GM19467 (cell line): Measurements from ENCODE around the gene BCL2L1.
"Not testable (repeated sequence)": the region's sequence is repeated elsewhere in the genome, so short reads cannot be mapped to it uniquely, and the experiment has no call there.

ENCODE experiments used
- ATAC-seq: cut with Tn5 transposase; IDR thresholded peaks from one replicate; pipeline ENCODE4 v1.9.1; 2021; ENCODE audit warnings: mild to moderate bottlenecking, moderate library complexity; ENCODE audit not compliant: unreplicated experiment

The BCL2L1 gene

GRCh38 chr20:31677553-31678260 lies 45.0 kb downstream of the BCL2L1 start:
- ATAC-seq = no peak

DNA sequence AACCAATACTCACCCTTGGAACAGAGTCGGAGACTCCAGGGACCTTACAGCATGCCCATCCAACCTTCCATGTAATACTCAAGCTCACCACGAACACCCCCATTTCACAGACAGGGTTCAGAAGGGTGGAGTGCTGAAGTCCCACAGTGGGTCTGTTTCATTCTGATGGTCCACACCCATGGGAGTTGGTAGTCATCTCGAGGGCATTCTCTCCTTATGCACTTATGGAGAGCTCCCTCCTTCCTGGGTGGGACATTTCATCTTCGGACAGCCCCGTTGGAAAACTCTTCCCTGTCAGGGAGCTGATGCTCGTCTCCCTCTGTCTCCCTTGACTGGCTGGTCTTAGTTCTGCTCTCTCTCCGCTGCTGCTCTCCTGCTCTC lies 46.1 kb downstream of the BCL2L1 start:
- ATAC-seq = no peak

DNA sequence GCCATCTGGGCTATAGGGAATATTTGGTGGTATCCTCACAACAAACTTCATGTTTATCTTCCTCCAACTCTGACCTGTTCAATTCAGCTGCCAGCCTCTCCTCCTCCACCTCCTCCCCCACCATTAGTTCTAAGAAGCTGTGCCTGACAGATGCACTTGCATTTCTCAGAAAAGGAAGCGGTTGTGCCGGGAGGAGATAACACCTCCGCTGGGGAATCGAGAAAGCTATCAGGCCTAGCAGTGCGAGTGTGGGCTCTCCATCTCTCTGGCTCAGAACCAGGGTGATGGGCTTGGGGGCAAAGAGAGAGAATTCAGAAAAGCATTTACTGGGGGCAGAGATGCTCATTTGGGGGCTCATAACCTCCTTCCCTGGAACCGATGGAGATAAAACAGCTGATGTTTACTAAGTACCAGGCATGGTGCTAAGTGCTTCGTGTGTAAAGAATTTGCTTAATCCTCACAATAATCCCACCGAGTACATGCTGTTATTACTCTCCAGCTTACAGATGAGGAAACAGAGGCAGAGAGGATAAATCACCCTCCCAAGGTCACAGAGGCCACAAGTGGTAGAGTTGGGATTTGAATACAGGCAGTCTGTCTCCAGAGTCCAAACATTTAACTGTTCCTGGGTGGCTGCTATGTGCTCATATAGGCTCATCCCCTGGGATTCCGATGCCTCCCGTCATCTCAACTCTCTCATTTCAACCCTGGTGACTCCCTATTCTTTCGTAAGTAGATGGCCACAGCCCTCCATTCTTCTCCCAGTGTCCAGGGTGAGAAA lies 46.6 kb downstream of the BCL2L1 start:
- ATAC-seq = peak; percentile 45

DNA sequence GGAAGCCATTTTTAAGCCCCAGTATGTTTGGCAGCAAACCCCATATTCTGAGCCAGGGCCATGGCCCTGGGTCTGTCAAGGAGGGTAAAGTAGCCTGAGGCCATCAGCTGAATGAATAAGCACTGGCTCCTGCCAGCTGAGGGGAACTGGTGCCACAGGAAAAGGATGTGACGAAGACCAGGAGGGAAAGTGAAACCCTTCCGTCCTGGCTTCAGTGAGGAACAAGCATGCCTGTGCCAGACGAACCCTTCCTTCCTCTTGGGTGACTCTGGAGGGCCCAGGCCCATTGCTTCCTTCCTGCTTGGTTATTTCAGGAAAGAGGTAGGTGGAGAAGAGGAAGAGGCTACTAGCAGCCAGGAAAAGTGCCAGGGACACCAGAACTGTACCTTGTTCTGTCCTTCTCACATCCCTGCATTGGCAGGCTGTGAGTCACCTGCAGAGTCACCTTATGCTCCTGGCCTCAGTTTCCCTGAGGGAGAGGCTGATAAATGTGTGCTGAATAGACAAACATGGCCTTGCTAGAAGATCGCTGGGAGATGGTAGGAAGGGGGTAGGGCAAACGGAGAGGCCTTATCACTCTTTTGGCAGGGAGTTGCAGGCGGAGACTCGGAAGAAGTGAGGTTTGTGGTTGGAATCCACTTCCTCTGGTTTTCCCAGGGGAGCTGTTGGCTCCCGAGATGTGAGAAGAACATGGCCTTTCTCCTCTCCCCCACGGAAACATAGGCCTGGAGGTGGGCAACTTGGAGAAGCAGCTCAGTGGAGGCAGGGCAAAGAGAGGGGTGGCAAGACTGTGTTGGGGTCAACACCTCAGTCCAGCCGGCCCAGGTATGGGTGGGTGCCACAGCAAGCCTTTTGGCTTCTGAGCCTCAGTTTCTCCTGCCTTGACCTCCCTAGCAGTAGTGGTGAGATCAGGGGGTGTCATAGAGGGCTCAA lies 47.5 kb downstream of the BCL2L1 start:
- peak; percentile 6 for ATAC-seq

- no peak for ATAC-seq
These were observed 48.7 kb downstream of the BCL2L1 start for GRCh38 chr20:31673943-31674463.

- ATAC-seq = no peak
These were observed 49.2 kb downstream of the BCL2L1 start for GRCh38 chr20:31673435-31673834.

GRCh38 chr20:31671324-31671723 lies 51.3 kb downstream of the BCL2L1 start:
- no peak for ATAC-seq

GRCh38 chr20:31670371-31671228 lies 52.1 kb downstream of the BCL2L1 start:
- no peak for ATAC-seq

- no peak for ATAC-seq
These were observed 52.8 kb downstream of the BCL2L1 start for GRCh38 chr20:31669876-31670275.

GRCh38 chr20:31668944-31669343 lies 53.7 kb downstream of the BCL2L1 start:
- not testable (repeated sequence) for ATAC-seq

GRCh38 chr20:31667315-31668285 lies 55.1 kb downstream of the BCL2L1 start:
- no peak for ATAC-seq

DNA sequence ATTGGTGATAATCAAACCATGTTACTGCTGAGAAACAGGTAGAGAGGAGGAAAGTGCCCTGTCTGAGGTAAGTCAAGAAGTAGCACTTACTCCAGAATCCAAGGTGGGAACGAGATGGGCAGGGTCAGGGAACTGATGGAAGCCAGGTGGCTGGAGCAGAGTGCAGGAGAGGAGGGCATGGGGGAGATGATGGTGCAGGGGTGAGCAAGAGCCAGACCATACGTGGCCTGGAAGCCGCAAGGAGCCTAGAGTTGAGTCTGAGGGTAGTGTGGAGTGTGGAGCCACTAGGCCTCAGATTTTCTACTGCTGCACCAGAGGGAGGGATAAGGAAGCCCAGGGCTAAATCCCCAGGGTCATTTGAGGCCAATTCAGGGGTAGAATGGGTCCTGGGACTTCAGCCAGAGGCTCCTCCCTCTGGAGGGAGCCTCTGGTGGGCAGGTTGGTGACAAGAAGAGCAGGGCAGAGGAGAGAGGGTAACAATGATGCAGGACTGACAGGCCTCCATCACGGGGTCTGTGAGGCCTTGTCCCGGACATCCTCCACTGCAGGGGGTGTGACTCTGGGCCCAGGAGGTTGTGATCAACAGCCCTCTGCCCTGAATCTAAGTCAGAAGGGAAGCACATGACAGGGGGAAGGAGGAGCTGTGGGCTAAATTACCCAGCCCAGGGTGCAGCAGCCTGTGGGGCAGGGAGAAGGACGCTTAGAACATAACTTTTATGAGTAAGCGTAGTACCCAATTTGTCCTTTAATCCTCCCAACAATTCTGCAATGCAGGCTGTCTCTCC lies 56.2 kb downstream of the BCL2L1 start:
- ATAC-seq = no peak

DNA sequence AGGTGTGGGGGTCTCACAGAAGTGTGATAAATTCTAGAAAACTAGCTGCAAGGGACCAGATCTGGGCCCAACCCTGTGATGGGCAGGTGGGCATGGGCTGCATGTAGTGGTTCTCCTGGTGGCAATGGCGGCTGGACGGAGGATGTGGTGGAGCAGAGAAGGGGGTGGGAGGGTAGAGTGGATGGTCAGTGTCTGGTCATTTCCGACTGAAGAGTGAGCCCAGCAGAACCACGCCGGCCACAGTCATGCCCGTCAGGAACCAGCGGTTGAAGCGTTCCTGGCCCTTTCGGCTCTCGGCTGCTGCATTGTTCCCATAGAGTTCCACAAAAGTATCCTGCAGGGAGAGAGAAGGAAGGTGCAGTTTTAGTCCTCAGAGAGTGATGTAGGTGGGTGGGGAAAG lies 56.9 kb downstream of the BCL2L1 start:
- no peak for ATAC-seq

DNA sequence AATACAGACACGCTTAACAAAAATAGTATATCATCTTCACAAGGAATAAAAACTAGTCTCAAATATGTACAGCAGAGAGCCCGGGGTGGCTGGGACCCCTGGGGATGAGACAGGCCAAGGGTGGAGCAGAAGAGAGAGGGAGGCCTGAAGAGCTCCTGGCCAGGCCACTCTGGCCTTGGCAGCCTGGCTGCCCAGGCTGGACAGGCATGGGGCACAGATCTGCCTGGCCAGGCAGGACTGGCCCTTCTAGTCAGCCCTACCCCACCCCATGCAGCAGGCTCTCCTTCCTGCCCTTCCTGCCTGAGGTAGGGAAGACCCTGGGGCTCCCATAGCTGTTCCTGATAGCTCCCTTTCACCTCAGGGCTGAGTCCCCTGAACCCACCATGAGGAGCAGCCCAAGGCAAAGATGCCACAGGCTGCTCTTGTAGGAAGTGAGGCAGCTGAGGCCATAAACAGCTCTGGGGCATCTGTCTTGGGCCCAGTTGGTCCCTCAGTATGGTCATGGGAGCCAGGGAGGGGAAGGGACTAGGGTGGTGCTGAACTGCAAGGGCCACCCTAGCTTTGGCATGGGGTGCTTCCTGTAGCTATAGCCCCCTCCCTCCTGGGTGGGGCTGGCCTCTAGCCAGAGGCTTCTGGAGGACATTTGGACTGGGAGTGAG lies 57.8 kb downstream of the BCL2L1 start:
- no peak for ATAC-seq

DNA sequence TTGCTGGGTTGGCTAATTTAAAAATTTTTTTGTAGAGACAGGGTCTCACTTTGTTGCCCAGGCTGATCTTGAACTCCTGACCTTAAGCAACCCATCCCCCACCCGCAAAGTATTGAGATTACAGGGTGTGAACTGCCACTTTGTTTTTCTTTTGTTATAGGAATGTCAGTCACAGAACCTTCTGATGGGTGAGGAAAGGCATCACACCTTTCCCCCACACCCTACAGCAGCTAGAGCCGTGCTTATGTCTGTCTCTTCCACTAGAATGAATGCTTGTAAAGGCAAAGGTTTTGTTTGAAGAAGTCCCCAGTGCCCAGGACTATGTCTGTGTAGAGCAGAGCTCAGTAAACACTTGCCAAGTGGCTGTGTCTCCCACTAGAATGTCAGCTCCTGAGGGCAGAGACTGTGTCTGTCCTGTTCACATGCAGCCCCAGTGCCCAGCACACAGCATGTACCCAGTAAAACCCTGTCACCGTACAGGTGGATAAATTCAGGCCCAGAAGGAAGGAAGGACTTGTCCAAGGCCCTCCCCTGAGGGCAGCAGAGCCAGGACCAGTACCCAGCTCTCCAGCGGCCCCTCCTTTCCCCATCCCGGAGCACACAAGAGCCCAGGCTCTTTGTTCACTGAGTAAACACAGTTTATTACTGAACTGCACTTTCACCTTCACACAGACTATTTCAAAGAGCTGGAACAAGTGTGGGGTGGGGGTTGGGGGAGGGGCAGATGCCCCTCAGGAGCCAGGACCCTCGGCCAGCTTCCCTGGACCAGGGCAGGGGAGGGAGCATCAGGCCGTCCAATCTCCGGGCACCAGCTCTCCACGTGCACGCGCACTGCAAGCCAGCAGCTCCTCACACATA lies 58.6 kb downstream of the BCL2L1 start:
- ATAC-seq = no peak

DNA sequence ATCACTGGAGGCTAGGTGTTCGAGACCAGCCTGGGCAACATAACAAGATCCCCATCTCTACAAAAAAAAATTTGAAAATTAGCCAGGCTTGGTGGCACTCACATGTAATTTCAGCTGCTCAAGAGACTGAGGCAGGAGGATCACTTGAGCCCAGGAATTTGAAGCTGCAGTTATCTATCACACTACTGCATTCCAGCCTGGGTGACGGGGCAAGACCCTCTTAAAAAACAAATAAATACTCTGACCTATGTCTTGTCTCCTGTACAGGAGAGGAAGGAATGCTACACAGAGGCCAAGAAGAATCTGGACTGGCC lies 59.2 kb downstream of the BCL2L1 start:
- ATAC-seq = no peak

DNA sequence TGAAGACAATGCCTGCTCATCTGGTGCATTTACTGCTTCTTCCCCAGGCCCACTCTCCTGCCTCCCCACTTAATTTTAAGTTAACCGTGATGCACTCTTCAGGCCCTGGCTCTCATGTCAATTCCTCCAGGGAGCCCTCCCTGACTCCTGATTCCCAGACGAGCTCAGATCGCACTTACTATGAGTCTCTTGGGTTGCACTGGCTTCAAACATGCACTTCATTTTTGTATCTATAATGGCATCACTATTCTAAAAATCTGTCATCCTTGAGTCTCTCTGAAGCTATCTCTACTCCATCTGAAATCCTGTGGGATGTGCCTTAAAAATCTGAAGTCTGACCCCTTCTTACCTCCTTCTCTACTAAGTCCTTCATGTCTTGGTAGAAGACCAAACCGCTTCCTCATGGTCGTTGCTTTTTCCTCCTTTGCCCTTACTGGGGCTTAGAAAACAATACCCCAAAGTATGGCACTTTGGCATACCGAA lies 60.3 kb downstream of the BCL2L1 start:
- ATAC-seq = no peak
